Caco-2 (cell line): ENCODE measurements around the gene CD3D. TPM values are rescaled to one million over a fixed set of nuclear protein-coding genes. Genes with fewer than 3 reads are reported as not detected.

Experiments
- BruUV-seq: library from RNA; stranded (reverse); fragments of 400-500 nt; replicated peaks from 2 replicates; lab custom pipeline; 2021; lab: Mats Ljungman, UMichigan
- CTCF ChIA-PET: fragments of 300-600 bp; sonication (Branson Sonifier 250); formaldehyde crosslinking; loops from one replicate; lab custom pipeline; 2022; ENCODE audit warnings: antibody characterized with exemption; lab: Charles Lee
- POLR2A ChIA-PET: fragments of 300-600 bp; sonication (Branson Sonifier 250); formaldehyde crosslinking; loops from one replicate; lab custom pipeline; 2022; ENCODE audit warnings: antibody characterized with exemption; lab: Charles Lee
- DNase-seq, 2 experiments: peaks; one replicate each; pipeline versions ENCODE4 v3.0.0 to v3.0.0-alpha.2; 2020 to 2022
- H3K27me3 ChIP-seq: replicated peaks from 2 replicates; pipeline ENCODE4 v1.6.0; 2011; ENCODE audit warnings: low read length; ENCODE audit not compliant: control insufficient read depth, insufficient read depth
- H3K36me3 ChIP-seq: 2 replicates; pipeline ENCODE4 v1.5.1; 2011; ENCODE audit warnings: low read length; ENCODE audit not compliant: control insufficient read depth, insufficient read depth
- H3K4me1 ChIP-seq: fragments of 250-450 bp; sonication (Bioruptor Pico); 2 replicates; pipeline ENCODE4 v1.5.1; 2020; ENCODE audit warnings: mild to moderate bottlenecking
- H3K4me3 ChIP-seq: 2 replicates; pipeline ENCODE4 v1.5.1; 2011; ENCODE audit warnings: low read depth, mild to moderate bottlenecking, control low read depth, low read length
- H3K9me3 ChIP-seq: fragments of 250-450 bp; sonication (Bioruptor Pico); 2 replicates; pipeline ENCODE4 v1.5.1; 2020; ENCODE audit warnings: mild to moderate bottlenecking, moderate library complexity
- H3K27ac Mint-ChIP-seq: one replicate; pipeline ENCODE4 v1.8.0; 2022; ENCODE audit warnings: mixed read lengths; ENCODE audit not compliant: unreplicated experiment
- H3K27me3 Mint-ChIP-seq: one replicate; pipeline ENCODE4 v1.8.0; 2022; ENCODE audit warnings: mixed read lengths; ENCODE audit not compliant: insufficient read depth, unreplicated experiment
- H3K36me3 Mint-ChIP-seq: one replicate; pipeline ENCODE4 v1.8.0; 2022; ENCODE audit warnings: mild to moderate bottlenecking, mixed read lengths; ENCODE audit not compliant: insufficient read depth, unreplicated experiment
- H3K4me1 Mint-ChIP-seq: one replicate; pipeline ENCODE4 v1.8.0; 2022; ENCODE audit warnings: low read depth, mixed read lengths; ENCODE audit not compliant: unreplicated experiment
- H3K4me3 Mint-ChIP-seq: one replicate; pipeline ENCODE4 v1.8.0; 2022; ENCODE audit warnings: mild to moderate bottlenecking, moderate library complexity, mixed read lengths; ENCODE audit not compliant: unreplicated experiment
- H3K9me3 Mint-ChIP-seq: one replicate; pipeline ENCODE4 v1.8.0; 2022; ENCODE audit warnings: mixed read lengths; ENCODE audit not compliant: unreplicated experiment
- CTCF ChIP-seq, 2 experiments: fragments of 200-600 bp in 1 of 2; IDR thresholded peaks; 1 replicate in 1 of 2; 2 replicates in 1 of 2; pipeline versions ENCODE4 v1.5.1 to v1.8.0; 2011 to 2022; ENCODE audit warnings: antibody characterized with exemption in 1 of 2, control low read depth in 1 of 2, inconsistent platforms in 1 of 2, low read depth in 1 of 2, low read length in 1 of 2, mild to moderate bottlenecking in 1 of 2, moderate library complexity in 1 of 2; ENCODE audit not compliant: insufficient read depth in 1 of 2, severe bottlenecking in 1 of 2, unreplicated experiment in 1 of 2
- intact Hi-C: fragments of 100-400 bp; cut with micrococcal nuclease; formaldehyde crosslinking; loops from one replicate; pipeline ENCODE4 v1.10.0; 2022; ENCODE audit not compliant: unreplicated experiment
- total RNA-seq: library from RNA; stranded (reverse); gene quantifications from 2 replicates; pipeline ENCODE4 v1.2.3, GENCODE V29; 2022

The CD3D gene
- total RNA-seq, 1 experiment from 2014 or later: not detected

DNA sequence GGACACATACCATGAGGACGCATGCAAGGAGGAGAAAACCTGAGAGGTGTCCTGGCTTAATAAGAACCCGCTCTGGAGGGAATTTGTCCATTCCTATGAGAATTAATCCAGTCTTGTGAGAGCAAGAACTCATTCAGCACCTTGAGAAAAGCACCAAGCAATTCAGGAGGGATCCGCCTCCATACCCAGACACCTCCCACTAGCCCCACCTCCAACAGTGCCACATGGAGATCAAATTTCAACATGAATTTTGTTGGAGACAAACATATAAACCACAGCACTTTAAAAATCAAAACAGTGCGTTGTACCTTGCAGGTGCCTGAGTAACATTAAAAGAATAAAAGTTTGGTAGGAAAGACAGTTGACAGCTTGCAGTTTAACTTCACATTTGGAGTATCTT, 28.3 kb upstream of the CD3D start:
- H3K4me3 ChIP-seq: no peak overlapping the region
- no peaks in the 10 kb centered on the region for H3K27me3 Mint-ChIP-seq
- peaks cover 98% of the 10 kb centered on the region for H3K36me3 Mint-ChIP-seq
- no peak overlapping the region for H3K4me3 Mint-ChIP-seq
- DNase-seq: no peak
- no TSS peak for BruUV-seq
- no peak for TF ChIP-seq CTCF (IDR thresholded peaks at IDR 0.05; ENCODE audit: insufficient read depth in 1 of 2, low read depth in 1 of 2, low read length in 1 of 2, severe bottlenecking in 1 of 2, unreplicated experiment in 1 of 2)
- no peaks in the 10 kb centered on the region for H3K9me3 Mint-ChIP-seq
- ChIA-PET CTCF (interaction anchor here (0.6 kb wide), 2 partner anchors 49 to 172 kb away, joined by 3 read pairs; no protein-coding TSS in a partner anchor), POLR2A (no interaction called here)
- peaks cover 13% of the 10 kb centered on the region for H3K36me3 ChIP-seq
- H3K9me3 ChIP-seq: no peaks in the 10 kb centered on the region
- no peaks in the 10 kb centered on the region for H3K27me3 ChIP-seq
- H3K27ac Mint-ChIP-seq: no peak overlapping the region
- intact Hi-C loops: no loop called here
- H3K4me1 Mint-ChIP-seq: no peaks in the 10 kb centered on the region
- no peaks in the 10 kb centered on the region for H3K4me1 ChIP-seq

DNA sequence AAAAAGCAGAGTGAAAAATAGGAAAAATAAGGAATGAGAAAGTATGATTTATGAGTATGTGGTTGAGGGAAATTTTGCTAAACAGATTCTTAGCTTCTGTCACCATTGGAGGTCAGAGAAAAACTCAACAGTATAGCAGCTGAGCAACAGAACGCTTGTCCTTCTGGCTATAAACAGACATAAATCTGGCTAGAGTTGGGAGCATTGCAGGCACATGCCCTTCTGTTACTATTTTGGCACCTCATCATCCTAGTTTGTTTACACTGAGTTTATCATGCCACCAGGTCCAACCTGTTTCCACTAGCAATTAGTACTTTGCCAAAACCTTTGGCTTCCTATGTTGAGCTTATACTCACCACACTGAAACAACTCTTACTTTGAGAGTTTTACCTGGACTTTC, 23.8 kb upstream of the CD3D start:
- H3K4me1 Mint-ChIP-seq: no peaks in the 10 kb centered on the region
- H3K27me3 ChIP-seq: no peaks in the 10 kb centered on the region
- H3K27ac Mint-ChIP-seq: no peak overlapping the region
- H3K9me3 ChIP-seq: no peaks in the 10 kb centered on the region
- ChIA-PET CTCF (interaction anchor here (0.7 to 1.1 kb wide), 2 partner anchors 102 to 201 kb away, joined by 3 to 4 read pairs; partner anchors contain the start of gene MPZL2), POLR2A (no interaction called here)
- H3K9me3 Mint-ChIP-seq: no peaks in the 10 kb centered on the region
- peaks cover 78% of the 10 kb centered on the region for H3K36me3 Mint-ChIP-seq
- H3K27me3 Mint-ChIP-seq: no peaks in the 10 kb centered on the region
- no TSS peak for BruUV-seq
- no peak for DNase-seq
- intact Hi-C loops: no loop called here
- H3K4me3 Mint-ChIP-seq: no peak overlapping the region
- H3K36me3 ChIP-seq: peaks cover 10% of the 10 kb centered on the region
- no peak overlapping the region for H3K4me3 ChIP-seq
- no peaks in the 10 kb centered on the region for H3K4me1 ChIP-seq
- TF ChIP-seq CTCF (IDR thresholded peaks at IDR 0.05; ENCODE audit: insufficient read depth in 1 of 2, low read depth in 1 of 2, low read length in 1 of 2, severe bottlenecking in 1 of 2, unreplicated experiment in 1 of 2): no peak

DNA sequence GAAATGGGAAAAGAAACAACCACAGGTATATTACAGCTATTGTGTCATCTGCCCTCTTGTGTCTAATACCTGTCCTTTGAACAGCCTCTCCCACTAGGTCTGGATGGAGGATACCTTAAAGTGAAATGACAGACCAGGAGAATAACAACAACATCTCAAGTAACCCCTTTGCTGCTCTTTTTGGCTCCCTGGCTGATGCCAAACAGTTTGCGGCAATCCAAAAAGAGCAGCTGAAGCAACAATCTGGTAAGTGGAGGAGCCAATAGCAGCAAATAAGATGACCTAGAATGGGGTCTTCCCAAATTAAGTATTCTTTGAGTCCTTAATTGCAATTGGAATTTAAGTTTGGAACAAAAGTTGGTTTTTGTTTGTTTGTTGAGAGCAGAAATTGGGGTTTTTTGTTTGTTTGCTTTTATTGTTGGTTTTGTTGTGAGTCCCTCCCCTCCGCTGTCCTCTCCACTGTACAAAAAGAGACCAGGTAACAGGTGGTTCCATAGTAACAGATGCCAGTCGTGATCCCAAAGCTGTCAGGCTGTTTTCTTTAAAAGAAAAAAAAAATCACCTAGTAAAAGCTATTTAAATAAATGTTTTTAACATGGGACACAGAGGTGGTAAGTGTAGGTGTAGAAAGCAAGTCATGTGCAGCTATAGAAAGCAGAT, 22.6 kb upstream of the CD3D start:
- Mint-ChIP-seq H3K4me3 (no peak overlapping the region), H3K36me3 (peaks cover 66% of the 10 kb centered on the region), H3K9me3 (no peaks in the 10 kb centered on the region), H3K4me1 (no peaks in the 10 kb centered on the region), H3K27me3 (no peaks in the 10 kb centered on the region), H3K27ac (no peak overlapping the region)
- Histone ChIP-seq H3K36me3 (peaks cover 8% of the 10 kb centered on the region), H3K4me3 (no peak overlapping the region), H3K27me3 (no peaks in the 10 kb centered on the region), H3K9me3 (no peaks in the 10 kb centered on the region), H3K4me1 (peaks cover 5% of the 10 kb centered on the region)
- no peak for TF ChIP-seq CTCF (IDR thresholded peaks at IDR 0.05; ENCODE audit: insufficient read depth in 1 of 2, low read depth in 1 of 2, low read length in 1 of 2, severe bottlenecking in 1 of 2, unreplicated experiment in 1 of 2)
- no TSS peak for BruUV-seq
- no peak for DNase-seq
- ChIA-PET POLR2A (no interaction called here), CTCF (interaction anchor here (0.9 to 1.1 kb wide), 3 partner anchors 101 to 558 kb away, joined by 3 to 5 read pairs (median 3); partner anchors contain the start of gene MPZL2)
- intact Hi-C loops: no loop called here
